Epidermal melanocyte (primary cell): Measurements from ENCODE around the gene SLC25A1.
A peak's percentile ranks its signal among the peaks of the same experiment; 100 is the strongest.

Source experiments
- DNase-seq: peaks from one replicate; pipeline ENCODE4 v3.0.0; 2011; ENCODE audit warnings: low spot score; ENCODE audit not compliant: insufficient read length

SLC25A1 gene

GRCh38 chr22:19178657-19179496 is at the start of gene SLC25A1:
Gene SLC25A1, minus strand, starts transcription at chr22:19178736. Its CDS starts 63 bp downstream, at chr22:19178673.
- peak; percentile 79 for DNase-seq

- no peak for DNase-seq
These were observed 49.6 kb upstream of the SLC25A1 start for GRCh38 chr22:19228179-19228578.

- no peak for DNase-seq
These were observed 47.9 kb upstream of the SLC25A1 start for GRCh38 chr22:19226428-19226827.

GRCh38 chr22:19225560-19225959 is 47.0 kb upstream of the SLC25A1 start:
- no peak for DNase-seq

GRCh38 chr22:19224985-19225384 is 46.4 kb upstream of the SLC25A1 start:
- no peak for DNase-seq

- no peak for DNase-seq
These were observed 46.0 kb upstream of the SLC25A1 start for GRCh38 chr22:19224557-19224956.

GRCh38 chr22:19223617-19224016 is 45.1 kb upstream of the SLC25A1 start:
- DNase-seq, result no peak

GRCh38 chr22:19223110-19223509 is 44.6 kb upstream of the SLC25A1 start:
- no peak for DNase-seq

- DNase-seq, result no peak
These were observed 43.9 kb upstream of the SLC25A1 start for GRCh38 chr22:19222242-19223005.

GRCh38 chr22:19220867-19221266 is 42.3 kb upstream of the SLC25A1 start:
- no peak for DNase-seq

GRCh38 chr22:19218541-19219233 is 40.2 kb upstream of the SLC25A1 start:
- DNase-seq, result no peak

GRCh38 chr22:19216579-19216978 is 38.0 kb upstream of the SLC25A1 start:
- DNase-seq, result no peak

GRCh38 chr22:19215360-19215759 is 36.8 kb upstream of the SLC25A1 start:
- no peak for DNase-seq

- DNase-seq, result no peak
These were observed 35.5 kb upstream of the SLC25A1 start for GRCh38 chr22:19214078-19214473.

- DNase-seq, result no peak
These were observed 35.0 kb upstream of the SLC25A1 start for GRCh38 chr22:19213442-19214077.

- no peak for DNase-seq
These were observed 34.5 kb upstream of the SLC25A1 start for GRCh38 chr22:19213001-19213400.

- no peak for DNase-seq
These were observed 33.9 kb upstream of the SLC25A1 start for GRCh38 chr22:19212302-19212870.

- no peak for DNase-seq
These were observed 31.7 kb upstream of the SLC25A1 start for GRCh38 chr22:19210188-19210587.

GRCh38 chr22:19208287-19208847 is 29.8 kb upstream of the SLC25A1 start:
- DNase-seq, result no peak

GRCh38 chr22:19207884-19208283 is 29.3 kb upstream of the SLC25A1 start:
- no peak for DNase-seq

GRCh38 chr22:19207401-19207808 is 28.9 kb upstream of the SLC25A1 start:
- no peak for DNase-seq
